Heart left ventricle (tissue), 13 donors: ENCODE data around the gene ZCCHC3.

ENCODE experiments used
- POLR2A ChIP-seq, 2 donors: fragments of 450-650 bp; IDR thresholded peaks; one replicate each; pipeline ENCODE4 v1.6.1; 2017; ENCODE audit warnings: antibody characterized with exemption in 2 of 2, mild to moderate bottlenecking in 2 of 2, moderate library complexity in 2 of 2
- TF ChIP-seq, protein P1 (sequence below), 12 donors: fragments of 200-600 bp; sonication (generic) in 4 of 12; IDR thresholded peaks; one replicate each; pipeline versions ENCODE4 v1.5.0 to v1.8.0; 2018 to 2022; ENCODE audit warnings: antibody characterized with exemption in 12 of 12, mild to moderate bottlenecking in 5 of 12
- donor health status: ischemic (EF 13 %, LVEDD 7.1; RV severe dilation, severe dysfunction).
- donor health status: DM: no; HTN: yes; CAD: no.
- donor health status: DM: no; HTN: no; CAD: no.
- donor health status: ischemic (EF 25% LVEDD 6.9; RV normal size, moderate dysfunction).
- donor health status: ischemic (EF 25% LVEDD 5.7; RV mildly dilated, moderate dysfunction).
- donor health status: ischemic (EF 35%, LVEDD 5.7; RV mildly dilated, moderate dysfunction).
- donor health status: nonischemic (EF 11% LVEDD 7.7; RV severe dilation, severe dysfunction).
- donor health status: DM: yes; HTN: yes; CAD: no.
- donor health status: PGD.
- donor health status: ischemic (EF 29% LVEDD 5.4; RV normal size, mild dysfunction).
- donor health status: nonischemic (EF 23%, LVEDD 6.1; RV moderate dilation, normal function).

DNA sequence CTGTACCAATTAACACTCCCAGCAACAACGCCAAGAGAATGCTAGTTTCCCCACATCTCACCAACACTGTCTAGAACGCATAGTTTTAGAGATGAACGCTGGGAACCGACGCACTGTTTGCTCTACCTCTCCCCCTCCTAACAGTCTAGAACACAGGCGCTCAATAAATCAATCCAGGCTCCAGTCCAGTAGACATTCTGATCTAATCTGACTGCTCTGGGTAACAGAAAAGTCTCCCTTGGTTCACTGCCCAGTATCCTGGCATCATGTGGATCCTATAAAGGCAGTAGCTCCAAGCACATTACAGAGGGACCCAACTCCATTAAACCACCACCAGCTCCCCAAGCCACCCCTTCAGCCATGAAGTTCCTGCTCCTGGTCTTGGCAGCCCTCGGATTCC is 40.0 kb upstream of the ZCCHC3 start, which contains the start of gene DEFB132:
- TF ChIP-seq, protein P1, sequence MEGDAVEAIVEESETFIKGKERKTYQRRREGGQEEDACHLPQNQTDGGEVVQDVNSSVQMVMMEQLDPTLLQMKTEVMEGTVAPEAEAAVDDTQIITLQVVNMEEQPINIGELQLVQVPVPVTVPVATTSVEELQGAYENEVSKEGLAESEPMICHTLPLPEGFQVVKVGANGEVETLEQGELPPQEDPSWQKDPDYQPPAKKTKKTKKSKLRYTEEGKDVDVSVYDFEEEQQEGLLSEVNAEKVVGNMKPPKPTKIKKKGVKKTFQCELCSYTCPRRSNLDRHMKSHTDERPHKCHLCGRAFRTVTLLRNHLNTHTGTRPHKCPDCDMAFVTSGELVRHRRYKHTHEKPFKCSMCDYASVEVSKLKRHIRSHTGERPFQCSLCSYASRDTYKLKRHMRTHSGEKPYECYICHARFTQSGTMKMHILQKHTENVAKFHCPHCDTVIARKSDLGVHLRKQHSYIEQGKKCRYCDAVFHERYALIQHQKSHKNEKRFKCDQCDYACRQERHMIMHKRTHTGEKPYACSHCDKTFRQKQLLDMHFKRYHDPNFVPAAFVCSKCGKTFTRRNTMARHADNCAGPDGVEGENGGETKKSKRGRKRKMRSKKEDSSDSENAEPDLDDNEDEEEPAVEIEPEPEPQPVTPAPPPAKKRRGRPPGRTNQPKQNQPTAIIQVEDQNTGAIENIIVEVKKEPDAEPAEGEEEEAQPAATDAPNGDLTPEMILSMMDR (IDR thresholded peaks at IDR 0.05), result no peak
- TF ChIP-seq POLR2A (IDR thresholded peaks at IDR 0.05), result no peak
